ENCODE results near the gene INPP4A. TPM values are rescaled to one million over a fixed set of nuclear protein-coding genes. Genes with fewer than 3 reads are reported as not detected.

Gene INPP4A
- total RNA-seq, 2 donors from 2014 or later: 65.0 to 150 TPM

- no peak overlapping the region for H3K4me3 Mint-ChIP-seq
- peak overlapping the region; percentile 4 to 31 for H3K27ac Mint-ChIP-seq
- no peaks in the 10 kb centered on the region for H3K27me3 Mint-ChIP-seq
- H3K4me1 Mint-ChIP-seq (ENCODE audit: low read depth in 2 of 2): peaks cover 5 to 20% of the 10 kb centered on the region in 2 donors
- peaks cover 9% of the 10 kb centered on the region for H3K36me3 Mint-ChIP-seq
- DNase-seq (ENCODE audit: low spot score) (no peak), ATAC-seq (peak in 1 of 2 donors; percentile 38)
- no peaks in the 10 kb centered on the region for H3K9me3 Mint-ChIP-seq
Observed at GRCh38 chr2:98598781-98599428, 154.2 kb downstream of the INPP4A start.

- Mint-ChIP-seq H3K36me3 (peaks cover 2% of the 10 kb centered on the region), H3K27ac (no peak overlapping the region)
- ATAC-seq: peak; percentile 61 to 72
Observed at GRCh38 chr2:98601532-98602132, 157.0 kb downstream of the INPP4A start.

GRCh38 chr2:98604547-98604946, 159.9 kb downstream of the INPP4A start:
- peaks cover 34 to 37% of the 10 kb centered on the region in 2 donors for H3K4me1 Mint-ChIP-seq (ENCODE audit: low read depth in 2 of 2)
- H3K27me3 Mint-ChIP-seq: no peaks in the 10 kb centered on the region
- ATAC-seq (no peak), DNase-seq (ENCODE audit: low spot score) (no peak)
- no peaks in the 10 kb centered on the region for H3K36me3 Mint-ChIP-seq
- H3K9me3 Mint-ChIP-seq: no peaks in the 10 kb centered on the region
- H3K4me3 Mint-ChIP-seq: no peak overlapping the region
- peak overlapping the region; percentile 27 to 77 for H3K27ac Mint-ChIP-seq

More at GRCh38 chr2:98601532-98602132, 157.0 kb downstream of the INPP4A start:
- H3K9me3 Mint-ChIP-seq: no peaks in the 10 kb centered on the region
- no peaks in the 10 kb centered on the region for H3K27me3 Mint-ChIP-seq
- H3K4me3 Mint-ChIP-seq: no peak overlapping the region
- H3K4me1 Mint-ChIP-seq (ENCODE audit: low read depth in 2 of 2): peaks cover 21 to 28% of the 10 kb centered on the region in 2 donors
- DNase-seq (ENCODE audit: low spot score): no peak

GRCh38 chr2:98605076-98605475, 160.4 kb downstream of the INPP4A start:
- Mint-ChIP-seq H3K36me3 (no peaks in the 10 kb centered on the region), H3K27ac (peak overlapping the region; percentile 27 to 77), H3K27me3 (no peaks in the 10 kb centered on the region), H3K9me3 (no peaks in the 10 kb centered on the region), H3K4me3 (no peak overlapping the region), H3K4me1 (ENCODE audit: low read depth in 2 of 2) (peaks cover 38 to 40% of the 10 kb centered on the region in 2 donors)
- ATAC-seq (no peak), DNase-seq (ENCODE audit: low spot score) (no peak)

- no peaks in the 10 kb centered on the region for H3K9me3 Mint-ChIP-seq
- H3K27ac Mint-ChIP-seq: peak overlapping the region; percentile 93 to 97
- DNase-seq (ENCODE audit: low spot score): no peak
- no peaks in the 10 kb centered on the region for H3K27me3 Mint-ChIP-seq
- peaks cover 49 to 53% of the 10 kb centered on the region in 2 donors for H3K4me1 Mint-ChIP-seq (ENCODE audit: low read depth in 2 of 2)
- H3K36me3 Mint-ChIP-seq: peaks cover 9% of the 10 kb centered on the region
- ATAC-seq: no peak
- peak overlapping the region; percentile 94 for H3K4me3 Mint-ChIP-seq
Observed at GRCh38 chr2:98606431-98606830, 161.8 kb downstream of the INPP4A start.

- Mint-ChIP-seq H3K36me3 (peaks cover 15% of the 10 kb centered on the region), H3K4me1 (ENCODE audit: low read depth in 2 of 2) (peaks cover 51 to 60% of the 10 kb centered on the region in 2 donors)
Observed at GRCh38 chr2:98607104-98607503, 162.4 kb downstream of the INPP4A start.

GRCh38 chr2:98607741-98608115, 163.1 kb downstream of the INPP4A start:
- peaks cover 51 to 60% of the 10 kb centered on the region in 2 donors for H3K4me1 Mint-ChIP-seq (ENCODE audit: low read depth in 2 of 2)
- peak overlapping the region; percentile 93 to 97 for H3K27ac Mint-ChIP-seq
- no peak for DNase-seq (ENCODE audit: low spot score)

More at GRCh38 chr2:98607104-98607503, 162.4 kb downstream of the INPP4A start:
- H3K27me3 Mint-ChIP-seq: no peaks in the 10 kb centered on the region
- DNase-seq (ENCODE audit: low spot score): no peak
- H3K9me3 Mint-ChIP-seq: no peaks in the 10 kb centered on the region
- ATAC-seq: no peak
- peak overlapping the region; percentile 94 for H3K4me3 Mint-ChIP-seq
- peak overlapping the region; percentile 93 to 97 for H3K27ac Mint-ChIP-seq

GRCh38 chr2:98608116-98608961, 163.7 kb downstream of the INPP4A start, which contains the start of the genes COA5 and UNC50:
TSS of gene COA5 (minus strand) at chr2:98608512. CDS start at chr2:98608405, 107 bp downstream.
TSS of gene UNC50 (plus strand) at chr2:98608589. CDS start at chr2:98609760, 1,171 bp downstream.
- Mint-ChIP-seq H3K27me3 (no peaks in the 10 kb centered on the region), H3K4me3 (peak within 1 kb of the TSS; percentile 94), H3K36me3 (peaks cover 19% of the 10 kb centered on the region), H3K4me1 (ENCODE audit: low read depth in 2 of 2) (peaks cover 53 to 64% of the 10 kb centered on the region in 2 donors), H3K27ac (peak within 1 kb of the TSS; percentile 93 to 97), H3K9me3 (no peaks in the 10 kb centered on the region)
- DNase-seq (ENCODE audit: low spot score) (peak; percentile 97), ATAC-seq (peak; percentile 95 to 98)

More at GRCh38 chr2:98607741-98608115, 163.1 kb downstream of the INPP4A start:
- no peaks in the 10 kb centered on the region for H3K27me3 Mint-ChIP-seq
- H3K4me3 Mint-ChIP-seq: peak overlapping the region; percentile 94
- no peak for ATAC-seq
- peaks cover 15% of the 10 kb centered on the region for H3K36me3 Mint-ChIP-seq
- no peaks in the 10 kb centered on the region for H3K9me3 Mint-ChIP-seq

GRCh38 chr2:98608962-98609604, 164.4 kb downstream of the INPP4A start:
- Mint-ChIP-seq H3K36me3 (peaks cover 26% of the 10 kb centered on the region), H3K27ac (peak overlapping the region; percentile 93 to 97), H3K4me3 (peak overlapping the region; percentile 94), H3K9me3 (no peaks in the 10 kb centered on the region), H3K27me3 (no peaks in the 10 kb centered on the region), H3K4me1 (ENCODE audit: low read depth in 2 of 2) (peaks cover 58 to 71% of the 10 kb centered on the region in 2 donors)
- peak; percentile 8 to 22 for ATAC-seq
- no peak for DNase-seq (ENCODE audit: low spot score)

GRCh38 chr2:98614024-98614739, 169.5 kb downstream of the INPP4A start:
- H3K27ac Mint-ChIP-seq: peak overlapping the region; percentile 52 to 55
- H3K36me3 Mint-ChIP-seq: peaks cover 49% of the 10 kb centered on the region
- no peaks in the 10 kb centered on the region for H3K27me3 Mint-ChIP-seq
- H3K4me3 Mint-ChIP-seq: no peak overlapping the region
- H3K9me3 Mint-ChIP-seq: no peaks in the 10 kb centered on the region
- DNase-seq (ENCODE audit: low spot score) (no peak), ATAC-seq (no peak)
- peaks cover 62 to 74% of the 10 kb centered on the region in 2 donors for H3K4me1 Mint-ChIP-seq (ENCODE audit: low read depth in 2 of 2)

GRCh38 chr2:98615481-98615880, 170.8 kb downstream of the INPP4A start:
- Mint-ChIP-seq H3K27me3 (no peaks in the 10 kb centered on the region), H3K4me1 (ENCODE audit: low read depth in 2 of 2) (peaks cover 51 to 66% of the 10 kb centered on the region in 2 donors), H3K4me3 (no peak overlapping the region), H3K36me3 (peaks cover 49% of the 10 kb centered on the region), H3K9me3 (no peaks in the 10 kb centered on the region), H3K27ac (peak overlapping the region; percentile 2 to 47)
- DNase-seq (ENCODE audit: low spot score): no peak
- ATAC-seq: no peak

GRCh38 chr2:98617149-98617548, 172.5 kb downstream of the INPP4A start:
- Mint-ChIP-seq H3K36me3 (peaks cover 34% of the 10 kb centered on the region), H3K9me3 (no peaks in the 10 kb centered on the region), H3K4me1 (ENCODE audit: low read depth in 2 of 2) (peaks cover 41 to 49% of the 10 kb centered on the region in 2 donors), H3K27me3 (no peaks in the 10 kb centered on the region), H3K4me3 (no peak overlapping the region), H3K27ac (peak overlapping the region; percentile 2 to 47)
- ATAC-seq (no peak), DNase-seq (ENCODE audit: low spot score) (no peak)

All from natural killer cell treated with Interleukin-12 subunit alpha and Interleukin-12 subunit beta and Interleukin-15 and Interleukin-18, amount 100 ng/mL, for 72 hours (primary cell).